RWPE1 (cell line): ENCODE measurements around the gene ARGLU1.

Experiments used
- CTCF ChIA-PET: fragments of 350-600 bp; sonication (Branson Sonifier 250); formaldehyde crosslinking; extraction: SDS; loops from one replicate; lab custom pipeline; 2021; lab: Yijun Ruan, JAX
- POLR2A ChIA-PET: fragments of 400-600 bp; formaldehyde crosslinking; extraction: SDS; loops from one replicate; lab custom pipeline; 2020; ENCODE audit warnings: antibody characterized with exemption; ENCODE audit not compliant: low non-redundant PET; lab: Yijun Ruan, JAX
- DNase-seq: peaks from one replicate; pipeline ENCODE4 v3.0.0; 2012; ENCODE audit warnings: low spot score
- H3K27ac ChIP-seq: fragments of 450-650 bp; 2 replicates; pipeline ENCODE4 v1.5.1; 2017
- TF ChIP-seq, protein P1 (sequence below): fragments of 450-650 bp; conservative IDR thresholded peaks from 2 replicates; pipeline ENCODE4 v1.5.1; 2017; ENCODE audit warnings: low read depth, mild to moderate bottlenecking

The ARGLU1 gene

GRCh38 chr13:106591299-106591698, 23.4 kb upstream of the ARGLU1 start:
- H3K27ac ChIP-seq, result no peak overlapping the region
- DNase-seq, result no peak
- ChIA-PET POLR2A (no interaction called here), CTCF (no interaction called here)
- TF ChIP-seq, protein P1, sequence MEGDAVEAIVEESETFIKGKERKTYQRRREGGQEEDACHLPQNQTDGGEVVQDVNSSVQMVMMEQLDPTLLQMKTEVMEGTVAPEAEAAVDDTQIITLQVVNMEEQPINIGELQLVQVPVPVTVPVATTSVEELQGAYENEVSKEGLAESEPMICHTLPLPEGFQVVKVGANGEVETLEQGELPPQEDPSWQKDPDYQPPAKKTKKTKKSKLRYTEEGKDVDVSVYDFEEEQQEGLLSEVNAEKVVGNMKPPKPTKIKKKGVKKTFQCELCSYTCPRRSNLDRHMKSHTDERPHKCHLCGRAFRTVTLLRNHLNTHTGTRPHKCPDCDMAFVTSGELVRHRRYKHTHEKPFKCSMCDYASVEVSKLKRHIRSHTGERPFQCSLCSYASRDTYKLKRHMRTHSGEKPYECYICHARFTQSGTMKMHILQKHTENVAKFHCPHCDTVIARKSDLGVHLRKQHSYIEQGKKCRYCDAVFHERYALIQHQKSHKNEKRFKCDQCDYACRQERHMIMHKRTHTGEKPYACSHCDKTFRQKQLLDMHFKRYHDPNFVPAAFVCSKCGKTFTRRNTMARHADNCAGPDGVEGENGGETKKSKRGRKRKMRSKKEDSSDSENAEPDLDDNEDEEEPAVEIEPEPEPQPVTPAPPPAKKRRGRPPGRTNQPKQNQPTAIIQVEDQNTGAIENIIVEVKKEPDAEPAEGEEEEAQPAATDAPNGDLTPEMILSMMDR, result no peak

GRCh38 chr13:106589716-106590115, 21.8 kb upstream of the ARGLU1 start:
- no peak for DNase-seq
- POLR2A ChIA-PET, result no interaction called here
- TF ChIP-seq, protein P1, result no peak
- CTCF ChIA-PET, result no interaction called here
- H3K27ac ChIP-seq, result no peak overlapping the region

DNA sequence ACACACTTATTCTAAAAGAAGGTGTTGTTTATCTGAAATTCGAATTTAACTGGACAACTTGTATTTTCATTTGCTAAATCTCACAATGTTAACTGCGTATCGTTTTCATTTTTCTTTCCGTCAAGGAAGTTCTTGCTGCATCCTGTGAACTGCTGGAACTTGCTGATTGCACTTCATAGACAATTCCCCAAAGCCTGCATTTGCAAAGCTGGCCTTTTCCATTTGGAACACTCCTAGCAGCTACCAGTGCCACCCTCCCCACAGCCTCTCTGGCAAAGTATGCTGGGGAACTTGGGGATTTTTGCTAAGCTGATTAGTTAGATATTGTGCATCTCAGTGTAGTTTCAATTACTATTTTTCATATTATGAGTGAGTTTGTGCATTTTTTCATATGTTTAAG, 20.4 kb upstream of the ARGLU1 start:
- TF ChIP-seq, protein P1, result no peak
- DNase-seq, result no peak
- no peak overlapping the region for H3K27ac ChIP-seq
- ChIA-PET CTCF (no interaction called here), POLR2A (no interaction called here)

GRCh38 chr13:106587787-106588186, 19.9 kb upstream of the ARGLU1 start:
- TF ChIP-seq, protein P1, result no peak
- CTCF ChIA-PET, result interaction anchor here (0.8 kb wide), 1 partner anchor 11 kb away, joined by 5 read pairs; no protein-coding TSS in a partner anchor
- DNase-seq, result no peak
- POLR2A ChIA-PET, result no interaction called here
- no peak overlapping the region for H3K27ac ChIP-seq

- TF ChIP-seq, protein P1, result no peak
- ChIA-PET CTCF (no interaction called here), POLR2A (no interaction called here)
- no peak overlapping the region for H3K27ac ChIP-seq
- DNase-seq, result no peak
Measured at GRCh38 chr13:106586648-106587166, 18.8 kb upstream of the ARGLU1 start.

DNA sequence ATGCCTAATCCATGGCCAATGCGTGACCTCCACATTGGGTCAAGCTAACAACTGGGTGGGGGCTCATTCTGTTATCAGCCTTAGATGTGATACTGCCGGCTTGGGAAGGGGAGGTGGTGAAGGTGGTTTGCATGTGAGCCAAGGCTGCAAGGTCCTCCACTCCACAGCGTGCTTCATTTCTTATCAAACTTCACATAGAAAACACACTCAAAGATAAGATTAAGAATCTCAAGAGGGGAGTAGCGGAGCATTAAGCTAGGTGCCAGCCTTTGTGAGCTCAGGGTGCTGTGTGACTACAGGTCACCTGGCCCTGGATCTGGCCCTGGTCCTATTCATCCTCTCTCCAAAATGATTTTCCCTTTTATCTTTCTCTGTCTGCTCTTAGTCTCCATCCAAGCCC, 13.3 kb upstream of the ARGLU1 start:
- ChIA-PET POLR2A (no interaction called here), CTCF (no interaction called here)
- H3K27ac ChIP-seq, result no peak overlapping the region
- DNase-seq, result no peak
- TF ChIP-seq, protein P1, result no peak
